ENCODE data around the gene SLC9A3.

Gene SLC9A3

GRCh38 chr5:496028-496427, 28.2 kb downstream of the SLC9A3 start:
- DNase-seq (ENCODE audit: extremely low read depth, low read depth): no peak
- no peak for TF ChIP-seq CTCF (IDR thresholded peaks at IDR 0.05; ENCODE audit: low read depth, low read length, missing control alignments)
- no peak overlapping the region for H3K4me3 ChIP-seq (replicated peaks; ENCODE audit: low read depth, low read length)

GRCh38 chr5:494667-495255, 29.5 kb downstream of the SLC9A3 start:
- DNase-seq (ENCODE audit: extremely low read depth, low read depth): no peak
- H3K4me3 ChIP-seq (replicated peaks; ENCODE audit: low read depth, low read length): no peak overlapping the region
- TF ChIP-seq CTCF (IDR thresholded peaks at IDR 0.05; ENCODE audit: low read depth, low read length, missing control alignments): no peak

GRCh38 chr5:493758-494157, 30.5 kb downstream of the SLC9A3 start:
- no peak overlapping the region for H3K4me3 ChIP-seq (replicated peaks; ENCODE audit: low read depth, low read length)
- DNase-seq (ENCODE audit: extremely low read depth, low read depth): no peak
- TF ChIP-seq CTCF (IDR thresholded peaks at IDR 0.05; ENCODE audit: low read depth, low read length, missing control alignments): no peak

GRCh38 chr5:493119-493701, 31.0 kb downstream of the SLC9A3 start:
- no peak for DNase-seq (ENCODE audit: extremely low read depth, low read depth)
- TF ChIP-seq CTCF (IDR thresholded peaks at IDR 0.05; ENCODE audit: low read depth, low read length, missing control alignments): no peak
- H3K4me3 ChIP-seq (replicated peaks; ENCODE audit: low read depth, low read length): no peak overlapping the region

GRCh38 chr5:492314-492893, 31.8 kb downstream of the SLC9A3 start:
- DNase-seq (ENCODE audit: extremely low read depth, low read depth): no peak
- no peak overlapping the region for H3K4me3 ChIP-seq (replicated peaks; ENCODE audit: low read depth, low read length)
- no peak for TF ChIP-seq CTCF (IDR thresholded peaks at IDR 0.05; ENCODE audit: low read depth, low read length, missing control alignments)

GRCh38 chr5:491856-492155, 32.4 kb downstream of the SLC9A3 start:
- TF ChIP-seq CTCF (IDR thresholded peaks at IDR 0.05; ENCODE audit: low read depth, low read length, missing control alignments): no peak
- H3K4me3 ChIP-seq (replicated peaks; ENCODE audit: low read depth, low read length): no peak overlapping the region
- no peak for DNase-seq (ENCODE audit: extremely low read depth, low read depth)

All from HFF-Myc (cell line).